Kidney epithelial cell (primary cell): ENCODE data around the gene CENPP. TPM values are rescaled to one million over a fixed set of nuclear protein-coding genes. Genes with fewer than 3 reads are reported as not detected.

Source experiments
- DNase-seq: peaks from one replicate; pipeline ENCODE4 v3.0.0-alpha.2; 2010; ENCODE audit warnings: low read depth
- H3K27me3 ChIP-seq: 2 replicates; pipeline ENCODE4 v1.6.0; 2011; ENCODE audit warnings: low read length; ENCODE audit not compliant: control insufficient read depth, insufficient read depth
- H3K36me3 ChIP-seq: 2 replicates; pipeline ENCODE4 v1.5.1; 2011; ENCODE audit warnings: low read length; ENCODE audit not compliant: control insufficient read depth, insufficient read depth
- H3K4me3 ChIP-seq: 2 replicates; pipeline ENCODE4 v1.5.1; 2011; ENCODE audit warnings: low read depth, mild to moderate bottlenecking, control low read depth, low read length
- total RNA-seq: library from RNA; depleted of rRNA; stranded (reverse); fragments of >200 nt; gene quantifications from 2 replicates; pipeline ENCODE4 v1.2.3, GENCODE V29; 2015
- TF ChIP-seq, protein P1 (sequence below): IDR thresholded peaks from 2 replicates; pipeline ENCODE4 v1.5.1; 2011; ENCODE audit warnings: mild to moderate bottlenecking, moderate library complexity, low read length, control low read depth, inconsistent platforms; ENCODE audit not compliant: insufficient read depth, poor library complexity, severe bottlenecking

Gene CENPP
- total RNA-seq, 1 donor from 2014 or later, result 1.4 TPM

GRCh38 chr9:92480291-92480771, 154.6 kb downstream of the CENPP start:
- H3K27me3 ChIP-seq, result no peaks in the 10 kb centered on the region
- TF ChIP-seq, protein P1, sequence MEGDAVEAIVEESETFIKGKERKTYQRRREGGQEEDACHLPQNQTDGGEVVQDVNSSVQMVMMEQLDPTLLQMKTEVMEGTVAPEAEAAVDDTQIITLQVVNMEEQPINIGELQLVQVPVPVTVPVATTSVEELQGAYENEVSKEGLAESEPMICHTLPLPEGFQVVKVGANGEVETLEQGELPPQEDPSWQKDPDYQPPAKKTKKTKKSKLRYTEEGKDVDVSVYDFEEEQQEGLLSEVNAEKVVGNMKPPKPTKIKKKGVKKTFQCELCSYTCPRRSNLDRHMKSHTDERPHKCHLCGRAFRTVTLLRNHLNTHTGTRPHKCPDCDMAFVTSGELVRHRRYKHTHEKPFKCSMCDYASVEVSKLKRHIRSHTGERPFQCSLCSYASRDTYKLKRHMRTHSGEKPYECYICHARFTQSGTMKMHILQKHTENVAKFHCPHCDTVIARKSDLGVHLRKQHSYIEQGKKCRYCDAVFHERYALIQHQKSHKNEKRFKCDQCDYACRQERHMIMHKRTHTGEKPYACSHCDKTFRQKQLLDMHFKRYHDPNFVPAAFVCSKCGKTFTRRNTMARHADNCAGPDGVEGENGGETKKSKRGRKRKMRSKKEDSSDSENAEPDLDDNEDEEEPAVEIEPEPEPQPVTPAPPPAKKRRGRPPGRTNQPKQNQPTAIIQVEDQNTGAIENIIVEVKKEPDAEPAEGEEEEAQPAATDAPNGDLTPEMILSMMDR, result no peak
- no peak overlapping the region for H3K4me3 ChIP-seq
- no peak for DNase-seq
- H3K36me3 ChIP-seq, result no peaks in the 10 kb centered on the region

DNA sequence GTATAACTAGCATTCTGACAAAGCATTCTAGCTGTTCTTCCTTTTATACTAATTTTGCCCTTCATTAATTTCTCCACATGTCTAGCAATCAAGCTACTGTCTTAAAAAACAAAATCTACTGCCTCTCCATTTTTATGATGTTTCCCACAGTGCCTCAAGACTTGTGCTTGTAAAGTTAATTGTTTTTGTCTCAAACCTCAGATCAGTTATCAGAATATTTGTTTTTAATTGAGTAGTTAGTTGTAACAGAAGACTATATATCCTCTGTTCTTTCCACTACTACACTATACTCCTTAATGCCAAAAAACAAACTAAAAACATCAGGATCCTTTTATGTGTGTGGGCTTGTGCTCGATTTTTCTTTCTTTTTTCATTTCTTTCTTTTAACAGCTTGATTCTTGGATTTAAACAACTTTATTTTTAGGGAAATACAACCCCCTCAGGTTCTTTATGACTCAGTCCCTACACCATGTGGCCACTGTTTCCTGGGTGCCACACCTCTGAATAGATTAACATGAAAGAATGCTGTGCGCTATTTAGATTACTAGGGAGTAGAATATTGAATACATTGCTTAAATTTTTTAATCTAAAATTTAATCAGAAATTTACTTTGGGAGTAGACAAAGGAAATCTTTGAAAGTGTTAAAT, 155.4 kb downstream of the CENPP start:
- no peak for DNase-seq
- no peak overlapping the region for H3K4me3 ChIP-seq
- H3K27me3 ChIP-seq, result no peaks in the 10 kb centered on the region
- no peaks in the 10 kb centered on the region for H3K36me3 ChIP-seq
- TF ChIP-seq, protein P1, result no peak

GRCh38 chr9:92482329-92482728, 156.6 kb downstream of the CENPP start, which contains the start of gene ASPN:
Gene ASPN, minus strand, starts transcription at chr9:92482506.
- no peak for DNase-seq
- H3K4me3 ChIP-seq, result no peak within 1 kb of the TSS
- H3K27me3 ChIP-seq, result no peaks in the 10 kb centered on the region
- TF ChIP-seq, protein P1, result no peak
- no peaks in the 10 kb centered on the region for H3K36me3 ChIP-seq

DNA sequence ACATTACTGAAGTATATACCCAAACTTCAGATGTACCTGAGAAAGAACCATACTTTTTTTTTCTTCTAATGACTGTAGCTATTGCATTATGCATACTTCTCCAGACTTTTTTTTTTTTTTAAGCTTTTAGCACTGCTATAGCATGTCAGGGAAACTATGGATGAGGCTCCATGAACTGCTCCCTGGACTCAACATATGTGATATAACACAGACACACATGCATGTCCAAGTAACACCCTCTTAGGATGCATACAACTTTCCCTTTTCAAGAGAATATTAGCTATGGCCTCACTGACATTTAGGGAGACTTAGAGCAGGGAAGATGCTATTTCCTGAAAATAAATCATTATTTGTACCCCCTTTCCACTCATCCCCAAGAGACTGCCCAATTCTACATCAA, 157.1 kb downstream of the CENPP start:
- TF ChIP-seq, protein P1, result no peak
- no peak overlapping the region for H3K4me3 ChIP-seq
- no peaks in the 10 kb centered on the region for H3K36me3 ChIP-seq

GRCh38 chr9:92483627-92484545, 158.1 kb downstream of the CENPP start:
- H3K27me3 ChIP-seq, result no peaks in the 10 kb centered on the region
- no peaks in the 10 kb centered on the region for H3K36me3 ChIP-seq
- DNase-seq, result no peak
- TF ChIP-seq, protein P1, result no peak
- no peak overlapping the region for H3K4me3 ChIP-seq

More for the DNA sequence above, 157.1 kb downstream of the CENPP start:
- H3K27me3 ChIP-seq, result no peaks in the 10 kb centered on the region
- no peak for DNase-seq
